SK-N-SH (cell line): Measurements from ENCODE around the gene DUSP5. TPM values are rescaled to one million over a fixed set of nuclear protein-coding genes. Genes with fewer than 3 reads are reported as not detected.
"Not testable (repeated sequence)": the region's sequence is repeated elsewhere in the genome, so short reads cannot be mapped to it uniquely, and the experiment has no call there.

Experiments used
- CTCF ChIA-PET: fragments of 300-600, 350-600 bp; formaldehyde crosslinking; extraction: SDS; loops from one replicate; lab custom pipeline; 2021; lab: Yijun Ruan, JAX
- POLR2A ChIA-PET: fragments of 350-600 bp; sonication (Branson Sonifier 250); formaldehyde crosslinking; extraction: SDS; loops from one replicate; lab custom pipeline; 2020; ENCODE audit warnings: antibody characterized with exemption, inconsistent platforms; lab: Yijun Ruan, JAX
- DNase-seq: peaks from one replicate; pipeline ENCODE4 v3.0.0; 2012
- H2AFZ ChIP-seq: fragments of 200-600 bp; sonication (generic); 2 replicates; pipeline ENCODE4 v1.8.1; 2016; ENCODE audit warnings: antibody characterized with exemption, mild to moderate bottlenecking, low read depth
- H3F3A ChIP-seq: fragments of 200-600 bp; sonication (generic); replicated peaks from 2 replicates; pipeline ENCODE3; 2016; ENCODE audit warnings: antibody characterized with exemption, mild to moderate bottlenecking; ENCODE audit not compliant: insufficient read depth
- H3K27ac ChIP-seq, 2 experiments: fragments of 200-500 bp in 1 of 2; fragments of 200-600 bp in 1 of 2; sonication (Bioruptor generic) in 1 of 2; sonication (generic), shearing (Covaris generic) in 1 of 2; 2 replicates each; pipeline versions ENCODE4 v1.5.1 to v1.6.1; 2014 to 2016; ENCODE audit warnings: low read depth in 2 of 2, inconsistent platforms in 1 of 2, low read length in 1 of 2, mild to moderate bottlenecking in 1 of 2, mixed read lengths in 1 of 2
- H3K27me3 ChIP-seq: fragments of 200-600 bp; sonication (generic), shearing (Covaris generic); 2 replicates; pipeline ENCODE4 v1.6.1; 2016; ENCODE audit warnings: mixed run types; ENCODE audit not compliant: insufficient read depth
- H3K36me3 ChIP-seq, 2 experiments: fragments of 200-500 bp in 1 of 2; fragments of 200-600 bp in 1 of 2; sonication (Bioruptor generic) in 1 of 2; sonication (generic) in 1 of 2; replicated peaks in 1 of 2; 2 replicates each; pipeline versions ENCODE3 to v1.5.1; 2014 to 2016; ENCODE audit warnings: low read length in 1 of 2, mild to moderate bottlenecking in 1 of 2; ENCODE audit not compliant: insufficient read depth in 2 of 2, control insufficient read depth in 1 of 2
- H3K4me1 ChIP-seq, 2 experiments: fragments of 200-500 bp in 1 of 2; fragments of 200-600 bp in 1 of 2; sonication (Bioruptor generic) in 1 of 2; sonication (generic), shearing (Covaris generic) in 1 of 2; 2 replicates each; pipeline versions ENCODE4 v1.5.1 to v1.6.1; 2014 to 2016; ENCODE audit warnings: low read depth in 1 of 2, low read length in 1 of 2, mixed run types in 1 of 2; ENCODE audit not compliant: insufficient read depth in 2 of 2, control insufficient read depth in 1 of 2
- H3K4me2 ChIP-seq: fragments of 200-600 bp; sonication (generic), shearing (Covaris generic); 2 replicates; pipeline ENCODE4 v1.6.1; 2017; ENCODE audit warnings: mixed run types
- H3K4me3 ChIP-seq, 2 experiments: fragments of 200-500 bp in 1 of 2; fragments of 200-600 bp in 1 of 2; sonication (Bioruptor generic) in 1 of 2; sonication (generic), shearing (Covaris generic) in 1 of 2; 2 replicates each; pipeline versions ENCODE4 v1.5.1 to v1.8.1; 2014 to 2016; ENCODE audit warnings: low read depth in 2 of 2, inconsistent platforms in 1 of 2, low read length in 1 of 2, mild to moderate bottlenecking in 1 of 2, mixed read lengths in 1 of 2, moderate library complexity in 1 of 2
- H3K79me2 ChIP-seq: fragments of 200-600 bp; sonication (generic); 2 replicates; pipeline ENCODE4 v1.8.1; 2017; ENCODE audit warnings: mild to moderate bottlenecking; ENCODE audit not compliant: insufficient read depth
- H3K9ac ChIP-seq: fragments of 200-600 bp; sonication (generic); 2 replicates; pipeline ENCODE4 v1.6.1; 2017; ENCODE audit warnings: mixed run types
- H3K9me2 ChIP-seq: fragments of 200-600 bp; sonication (generic); 2 replicates; pipeline ENCODE4 v1.6.1; 2017; ENCODE audit warnings: mixed run types
- H3K9me3 ChIP-seq: fragments of 200-600 bp; sonication (generic); 2 replicates; pipeline ENCODE4 v1.6.1; 2017; ENCODE audit warnings: mixed run types, mild to moderate bottlenecking, moderate library complexity
- H4K20me1 ChIP-seq: fragments of 200-600 bp; sonication (generic); 2 replicates; pipeline ENCODE4 v1.6.1; 2017; ENCODE audit warnings: mild to moderate bottlenecking, mixed run types; ENCODE audit not compliant: insufficient read depth
- CTCF ChIP-seq: fragments of 200-600 bp; sonication (generic); IDR thresholded peaks from 2 replicates; pipeline ENCODE4 v1.6.1; 2017; ENCODE audit warnings: antibody characterized with exemption, mild to moderate bottlenecking, moderate library complexity
- FOSL2 ChIP-seq: IDR thresholded peaks from 2 replicates; pipeline ENCODE4 v1.4.0; 2012; ENCODE audit warnings: low read depth, mild to moderate bottlenecking, moderate library complexity, borderline replicate concordance
- FOXM1 ChIP-seq: IDR thresholded peaks from 2 replicates; pipeline ENCODE4 v1.4.0; 2012; ENCODE audit warnings: low read depth, mild to moderate bottlenecking
- GATA2 ChIP-seq: sonication (generic); formaldehyde crosslinking; IDR thresholded peaks from 2 replicates; pipeline ENCODE4 v1.5.0; 2020; ENCODE audit warnings: mild to moderate bottlenecking, missing genetic modification reagents
- IRF3 ChIP-seq: fragments of 150-350 bp; IDR thresholded peaks from 2 replicates; pipeline ENCODE4 v1.6.1; 2016; ENCODE audit warnings: mild to moderate bottlenecking, low read depth, low read length
- JUND ChIP-seq: IDR thresholded peaks from 2 replicates; pipeline ENCODE4 v1.4.0; 2012
- MEF2A ChIP-seq: IDR thresholded peaks from 2 replicates; pipeline ENCODE4 v1.4.0; 2012; ENCODE audit warnings: low read depth, borderline replicate concordance
- NRF1 ChIP-seq: IDR thresholded peaks from 2 replicates; pipeline ENCODE4 v1.6.1; 2012; ENCODE audit warnings: low read depth, mild to moderate bottlenecking, low read length
- POLR2AphosphoS5 ChIP-seq: IDR thresholded peaks from 2 replicates; pipeline ENCODE4 v1.6.1; 2012; ENCODE audit warnings: low read depth, low read length
- RAD21 ChIP-seq: IDR thresholded peaks from 2 replicates; pipeline ENCODE4 v1.6.1; 2012; ENCODE audit warnings: mild to moderate bottlenecking, low read length
- RFX5 ChIP-seq: IDR thresholded peaks from 2 replicates; pipeline ENCODE4 v1.6.1; 2012; ENCODE audit warnings: mild to moderate bottlenecking, improper control_type of control experiment, low read length
- RXRA ChIP-seq: IDR thresholded peaks from 2 replicates; pipeline ENCODE4 v1.4.0; 2012; ENCODE audit warnings: low read depth, mild to moderate bottlenecking, borderline replicate concordance
- TCF12 ChIP-seq: IDR thresholded peaks from 2 replicates; pipeline ENCODE4 v1.4.0; 2012
- ZBTB33 ChIP-seq: IDR thresholded peaks from 2 replicates; pipeline ENCODE4 v1.4.0; 2012; ENCODE audit warnings: low read depth, borderline replicate concordance
- WGBS: methylation state at CpG from one replicate; pipeline ENCODE4 v1.1.6; 2017; ENCODE audit warnings: low lambda C conversion rate; 5-methylcytosine and 5-hydroxymethylcytosine counted together
- polyA plus RNA-seq, 3 experiments: library from polyadenylated mRNA; depleted of rRNA; stranded (reverse); fragments of >200 nt; gene quantifications; 2 replicates each; pipeline ENCODE4 v1.2.3, GENCODE V29; 2012
- TF ChIP-seq, protein P1 (sequence below): IDR thresholded peaks from 2 replicates; pipeline ENCODE4 v1.6.1; 2012; ENCODE audit warnings: mild to moderate bottlenecking, low read depth, low read length, moderate library complexity
- TF ChIP-seq, protein P2 (sequence below): fragments of 150-350 bp; IDR thresholded peaks from 2 replicates; pipeline ENCODE4 v1.6.1; 2017; ENCODE audit warnings: antibody characterized with exemption, low read length, low read depth, borderline replicate concordance

DUSP5 gene
- polyA plus RNA-seq, 1 of the 3 experiments (the other 2 are of a cell fraction), result 52.0 TPM

- no peak for DNase-seq
- H3K4me2 ChIP-seq, result no peak overlapping the region
- no peaks in the 10 kb centered on the region for H3K27me3 ChIP-seq
- H3K4me3 ChIP-seq, result no peak overlapping the region
- ChIA-PET CTCF (interaction anchor here (0.9 to 3.8 kb wide), 4 partner anchors 14 to 177 kb away, joined by 3 to 19 read pairs (median 4); no protein-coding TSS in a partner anchor), POLR2A (no interaction called here)
- H4K20me1 ChIP-seq, result no peaks in the 10 kb centered on the region
- no peak overlapping the region for H3K27ac ChIP-seq
- WGBS, result 88% methylated on average over 2 of the region's 2 CpGs
- peaks cover 42% of the 10 kb centered on the region for H3F3A ChIP-seq
- H3K9me3 ChIP-seq, result no peaks in the 10 kb centered on the region
- no peaks in the 10 kb centered on the region for H3K9me2 ChIP-seq
- TF ChIP-seq ZBTB33, result no peak
- TF ChIP-seq FOXM1, result no peak
- TF ChIP-seq IRF3, result no peak
- TF ChIP-seq MEF2A, result no peak
- TF ChIP-seq GATA2 (CRISPR knock-in tag), result no peak
- no peak for TF ChIP-seq RAD21
- no peak for TF ChIP-seq JUND
- no peak for TF ChIP-seq FOSL2
- no peak for TF ChIP-seq NRF1
- TF ChIP-seq, protein P1, sequence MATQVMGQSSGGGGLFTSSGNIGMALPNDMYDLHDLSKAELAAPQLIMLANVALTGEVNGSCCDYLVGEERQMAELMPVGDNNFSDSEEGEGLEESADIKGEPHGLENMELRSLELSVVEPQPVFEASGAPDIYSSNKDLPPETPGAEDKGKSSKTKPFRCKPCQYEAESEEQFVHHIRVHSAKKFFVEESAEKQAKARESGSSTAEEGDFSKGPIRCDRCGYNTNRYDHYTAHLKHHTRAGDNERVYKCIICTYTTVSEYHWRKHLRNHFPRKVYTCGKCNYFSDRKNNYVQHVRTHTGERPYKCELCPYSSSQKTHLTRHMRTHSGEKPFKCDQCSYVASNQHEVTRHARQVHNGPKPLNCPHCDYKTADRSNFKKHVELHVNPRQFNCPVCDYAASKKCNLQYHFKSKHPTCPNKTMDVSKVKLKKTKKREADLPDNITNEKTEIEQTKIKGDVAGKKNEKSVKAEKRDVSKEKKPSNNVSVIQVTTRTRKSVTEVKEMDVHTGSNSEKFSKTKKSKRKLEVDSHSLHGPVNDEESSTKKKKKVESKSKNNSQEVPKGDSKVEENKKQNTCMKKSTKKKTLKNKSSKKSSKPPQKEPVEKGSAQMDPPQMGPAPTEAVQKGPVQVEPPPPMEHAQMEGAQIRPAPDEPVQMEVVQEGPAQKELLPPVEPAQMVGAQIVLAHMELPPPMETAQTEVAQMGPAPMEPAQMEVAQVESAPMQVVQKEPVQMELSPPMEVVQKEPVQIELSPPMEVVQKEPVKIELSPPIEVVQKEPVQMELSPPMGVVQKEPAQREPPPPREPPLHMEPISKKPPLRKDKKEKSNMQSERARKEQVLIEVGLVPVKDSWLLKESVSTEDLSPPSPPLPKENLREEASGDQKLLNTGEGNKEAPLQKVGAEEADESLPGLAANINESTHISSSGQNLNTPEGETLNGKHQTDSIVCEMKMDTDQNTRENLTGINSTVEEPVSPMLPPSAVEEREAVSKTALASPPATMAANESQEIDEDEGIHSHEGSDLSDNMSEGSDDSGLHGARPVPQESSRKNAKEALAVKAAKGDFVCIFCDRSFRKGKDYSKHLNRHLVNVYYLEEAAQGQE, result no peak
- TF ChIP-seq, protein P2, sequence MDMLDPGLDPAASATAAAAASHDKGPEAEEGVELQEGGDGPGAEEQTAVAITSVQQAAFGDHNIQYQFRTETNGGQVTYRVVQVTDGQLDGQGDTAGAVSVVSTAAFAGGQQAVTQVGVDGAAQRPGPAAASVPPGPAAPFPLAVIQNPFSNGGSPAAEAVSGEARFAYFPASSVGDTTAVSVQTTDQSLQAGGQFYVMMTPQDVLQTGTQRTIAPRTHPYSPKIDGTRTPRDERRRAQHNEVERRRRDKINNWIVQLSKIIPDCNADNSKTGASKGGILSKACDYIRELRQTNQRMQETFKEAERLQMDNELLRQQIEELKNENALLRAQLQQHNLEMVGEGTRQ, result no peak
- TF ChIP-seq RFX5, result no peak
- no peak for TF ChIP-seq RXRA
- TF ChIP-seq TCF12, result no peak
- no peak for TF ChIP-seq CTCF
- no peak for TF ChIP-seq POLR2AphosphoS5
- H2AFZ ChIP-seq, result no peak overlapping the region
- H3K36me3 ChIP-seq, result no peaks in the 10 kb centered on the region
- no peaks in the 10 kb centered on the region; the same call in 1 of the 2 replicates for H3K79me2 ChIP-seq
- no peak overlapping the region for H3K9ac ChIP-seq
- peaks cover 0 to 48% of the 10 kb centered on the region in 2 experiments; a peak in 3 of 4 replicates for H3K4me1 ChIP-seq
Observed at GRCh38 chr10:110531687-110532086, 34.0 kb downstream of the DUSP5 start.

DNA sequence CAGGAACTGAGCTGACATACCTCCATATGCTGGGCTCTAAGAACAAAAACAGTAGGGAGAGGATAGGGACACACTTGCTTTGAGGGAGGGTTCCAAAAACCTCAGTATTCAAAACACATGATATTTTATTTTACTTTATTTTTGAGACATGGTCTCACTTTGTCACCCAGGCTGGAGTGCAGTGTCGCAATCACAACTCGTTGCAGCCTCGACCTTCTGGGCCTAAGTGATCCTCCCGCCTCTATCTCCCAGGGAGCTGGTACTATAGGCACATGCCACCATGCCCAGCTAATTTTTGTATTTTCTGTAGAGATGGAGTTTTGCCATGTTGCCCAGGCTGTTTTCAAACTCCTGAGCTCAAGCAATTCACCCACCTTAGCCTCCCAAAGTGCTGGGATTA is 34.9 kb downstream of the DUSP5 start:
- H4K20me1 ChIP-seq, DNase-seq, H3K9me3 ChIP-seq, H3K4me3 ChIP-seq, H2AFZ ChIP-seq, POLR2A ChIA-PET, H3K9me2 ChIP-seq, H3K27me3 ChIP-seq, H3K36me3 ChIP-seq, H3K4me2 ChIP-seq, H3K79me2 ChIP-seq, H3K9ac ChIP-seq, H3K27ac ChIP-seq: not testable (repeated sequence)
- peaks cover 41% of the 10 kb centered on the region for H3F3A ChIP-seq
- H3K4me1 ChIP-seq, result peaks cover 0 to 49% of the 10 kb centered on the region in 2 experiments; a peak in 3 of 4 replicates
- CTCF ChIA-PET, result interaction anchor here (1.4 to 3.8 kb wide), 3 partner anchors 13 to 178 kb away, joined by 4 to 19 read pairs (median 5); no protein-coding TSS in a partner anchor
- WGBS, result 97% methylated on average over 4 of the region's 4 CpGs
